ENCODE results near the gene ZNF785. TPM values are rescaled to one million over a fixed set of nuclear protein-coding genes. Genes with fewer than 3 reads are reported as not detected.
"Not testable (repeated sequence)": the region's sequence is repeated elsewhere in the genome, so short reads cannot be mapped to it uniquely, and the experiment has no call there.

The ZNF785 gene
- total RNA-seq, 4 donors from 2014 or later = 6.9 to 17.0 (median 12.2) TPM

GRCh38 chr16:30541502-30542329 lies 43.8 kb downstream of the ZNF785 start:
- ATAC-seq = no peak
- TF ChIP-seq POLR2AphosphoS5 (IDR thresholded peaks at IDR 0.05) = no peak
- TF ChIP-seq, protein P1, sequence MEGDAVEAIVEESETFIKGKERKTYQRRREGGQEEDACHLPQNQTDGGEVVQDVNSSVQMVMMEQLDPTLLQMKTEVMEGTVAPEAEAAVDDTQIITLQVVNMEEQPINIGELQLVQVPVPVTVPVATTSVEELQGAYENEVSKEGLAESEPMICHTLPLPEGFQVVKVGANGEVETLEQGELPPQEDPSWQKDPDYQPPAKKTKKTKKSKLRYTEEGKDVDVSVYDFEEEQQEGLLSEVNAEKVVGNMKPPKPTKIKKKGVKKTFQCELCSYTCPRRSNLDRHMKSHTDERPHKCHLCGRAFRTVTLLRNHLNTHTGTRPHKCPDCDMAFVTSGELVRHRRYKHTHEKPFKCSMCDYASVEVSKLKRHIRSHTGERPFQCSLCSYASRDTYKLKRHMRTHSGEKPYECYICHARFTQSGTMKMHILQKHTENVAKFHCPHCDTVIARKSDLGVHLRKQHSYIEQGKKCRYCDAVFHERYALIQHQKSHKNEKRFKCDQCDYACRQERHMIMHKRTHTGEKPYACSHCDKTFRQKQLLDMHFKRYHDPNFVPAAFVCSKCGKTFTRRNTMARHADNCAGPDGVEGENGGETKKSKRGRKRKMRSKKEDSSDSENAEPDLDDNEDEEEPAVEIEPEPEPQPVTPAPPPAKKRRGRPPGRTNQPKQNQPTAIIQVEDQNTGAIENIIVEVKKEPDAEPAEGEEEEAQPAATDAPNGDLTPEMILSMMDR (IDR thresholded peaks at IDR 0.05) = no peak
- TF ChIP-seq EP300 (IDR thresholded peaks at IDR 0.05) = no peak
- TF ChIP-seq POLR2A (IDR thresholded peaks at IDR 0.05) = no peak
- Histone ChIP-seq H3K4me3 (no peak overlapping the region), H3K4me1 (no peaks in the 10 kb centered on the region), H3K27me3 (no peaks in the 10 kb centered on the region), H3K9me3 (no peaks in the 10 kb centered on the region), H3K27ac (no peak overlapping the region), H3K36me3 (no peaks in the 10 kb centered on the region)
- 46% methylated on average over 6 of the region's 10 CpGs; no CpG with 5 or more reads in 1 of the 2 donors for WGBS, 2 donors (ENCODE audit: low coverage in 1 of 2)

DNA sequence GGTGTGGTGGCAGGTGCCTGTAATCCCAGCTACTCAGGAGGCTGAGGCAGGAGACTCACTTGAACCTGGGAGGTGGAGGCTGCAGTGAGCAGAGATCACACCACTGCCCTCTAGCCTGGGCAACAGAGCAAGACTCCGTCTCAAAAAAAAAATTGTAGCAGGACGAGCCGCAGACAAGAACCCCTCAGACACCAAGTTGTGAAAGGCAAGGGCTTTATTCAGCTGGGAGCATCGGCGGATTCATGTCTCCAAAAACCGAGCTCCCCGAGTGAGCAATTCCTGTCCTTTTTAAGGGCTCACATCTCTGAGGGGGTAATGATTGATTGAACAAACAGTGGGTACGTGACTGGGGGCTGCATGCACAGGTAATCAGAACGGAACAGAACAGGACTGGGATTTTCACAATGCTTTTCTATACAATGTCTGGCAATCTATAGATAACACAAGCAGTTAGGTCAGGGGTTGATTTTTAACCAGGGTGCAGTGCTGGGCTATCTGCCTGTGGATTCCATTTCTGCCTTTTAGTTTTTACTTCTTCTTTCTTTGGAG lies 44.5 kb downstream of the ZNF785 start:
- not testable (repeated sequence) for H3K9me3 ChIP-seq, H3K27ac ChIP-seq, H3K4me1 ChIP-seq, ATAC-seq, H3K36me3 ChIP-seq, H3K4me3 ChIP-seq, H3K27me3 ChIP-seq
- 51 to 55% methylated on average over 3 to 8 of the region's 9 CpGs for WGBS, 2 donors (ENCODE audit: low coverage in 1 of 2)

DNA sequence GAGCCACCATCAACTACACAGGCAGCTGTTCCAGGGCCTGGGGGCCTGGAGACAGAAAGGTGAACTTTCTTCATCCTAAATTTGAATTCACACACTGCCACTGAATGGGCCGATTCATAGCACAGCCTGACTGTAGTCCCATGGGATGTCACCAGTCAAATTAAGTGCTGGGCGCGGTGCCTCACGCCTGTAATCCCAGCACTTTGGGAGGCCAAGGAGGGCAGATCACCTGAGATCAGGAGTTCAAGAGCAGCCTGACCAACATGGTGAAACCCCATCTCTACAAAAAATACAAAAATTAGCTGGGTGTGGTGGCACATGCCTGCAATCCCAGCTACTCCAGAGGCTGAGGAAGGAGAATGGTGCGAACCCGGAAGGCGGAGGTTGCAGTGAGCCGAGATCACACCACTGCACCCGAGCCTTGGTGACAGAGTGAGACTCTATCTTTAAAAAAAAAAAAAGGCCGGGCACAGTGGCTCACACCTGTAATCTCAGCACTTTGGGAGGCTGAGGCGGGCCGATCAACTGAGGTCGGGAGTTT lies 45.4 kb downstream of the ZNF785 start:
- H3K36me3 ChIP-seq, ATAC-seq, H3K4me3 ChIP-seq, H3K27me3 ChIP-seq, H3K27ac ChIP-seq, H3K9me3 ChIP-seq: not testable (repeated sequence)
- 93% methylated on average over 2 of the region's 13 CpGs; no CpG with 5 or more reads in 1 of the 2 donors for WGBS, 2 donors (ENCODE audit: low coverage in 1 of 2)
- peaks cover 0 to 12% (median 6%) of the 10 kb centered on the region in 3 donors for H3K4me1 ChIP-seq

DNA sequence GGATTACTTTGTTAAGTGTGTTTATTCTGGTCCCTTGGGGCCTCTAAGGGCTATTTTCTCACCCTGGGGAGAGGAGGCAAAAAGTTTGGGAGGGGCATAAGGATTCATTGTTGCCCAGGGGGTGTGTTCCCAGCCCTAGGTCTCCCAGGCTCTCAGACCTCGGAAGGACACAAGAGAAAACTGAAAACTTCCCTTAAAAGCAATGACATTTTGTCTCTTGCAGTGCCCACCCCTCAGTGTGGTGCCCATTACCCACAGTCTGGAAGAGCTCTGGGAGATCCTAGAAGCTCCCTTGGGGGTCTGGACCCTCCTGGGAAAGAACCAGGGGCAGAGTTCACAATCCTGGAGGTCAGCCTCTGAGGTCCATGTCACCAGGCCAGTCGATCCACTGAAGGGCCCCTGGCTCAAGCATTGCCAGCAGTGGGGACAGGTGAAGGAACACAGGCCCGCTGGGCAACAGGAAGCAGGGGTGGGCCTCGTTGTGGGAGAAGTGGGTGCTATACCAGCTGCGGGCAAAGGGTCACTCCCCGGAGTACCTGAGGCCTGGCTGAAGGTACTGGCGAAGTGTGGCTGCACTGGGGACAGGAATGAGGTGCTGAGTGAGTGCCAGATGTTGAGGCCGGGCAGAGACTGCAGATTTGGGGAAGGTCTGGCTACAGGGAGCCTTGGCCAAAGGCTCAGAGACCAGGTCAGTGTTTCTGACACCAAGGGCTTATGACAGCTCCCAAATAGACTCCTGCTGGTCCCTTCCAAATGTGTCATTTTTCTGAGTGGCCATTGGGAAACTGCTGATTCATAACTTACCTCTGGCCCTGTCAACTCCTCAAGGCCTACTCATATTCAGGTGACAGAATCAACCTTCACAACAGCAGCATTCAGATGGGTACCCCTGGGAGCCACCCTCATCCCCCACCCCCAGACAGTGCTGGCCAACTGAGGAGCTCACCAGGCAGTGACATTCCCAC lies 46.2 kb downstream of the ZNF785 start:
- 33 to 80% methylated on average over 1 of the region's 8 CpGs for WGBS, 2 donors (ENCODE audit: low coverage in 1 of 2)
- Histone ChIP-seq H3K27ac (no peak overlapping the region), H3K27me3 (no peaks in the 10 kb centered on the region), H3K36me3 (no peaks in the 10 kb centered on the region), H3K4me1 (peaks cover 0 to 12% (median 6%) of the 10 kb centered on the region in 3 donors), H3K9me3 (no peaks in the 10 kb centered on the region), H3K4me3 (no peak overlapping the region)
- no peak for ATAC-seq
- TF ChIP-seq POLR2AphosphoS5 (IDR thresholded peaks at IDR 0.05) (no peak), POLR2A (IDR thresholded peaks at IDR 0.05) (no peak), EP300 (IDR thresholded peaks at IDR 0.05) (no peak)
- TF ChIP-seq, protein P1 (IDR thresholded peaks at IDR 0.05) = no peak

DNA sequence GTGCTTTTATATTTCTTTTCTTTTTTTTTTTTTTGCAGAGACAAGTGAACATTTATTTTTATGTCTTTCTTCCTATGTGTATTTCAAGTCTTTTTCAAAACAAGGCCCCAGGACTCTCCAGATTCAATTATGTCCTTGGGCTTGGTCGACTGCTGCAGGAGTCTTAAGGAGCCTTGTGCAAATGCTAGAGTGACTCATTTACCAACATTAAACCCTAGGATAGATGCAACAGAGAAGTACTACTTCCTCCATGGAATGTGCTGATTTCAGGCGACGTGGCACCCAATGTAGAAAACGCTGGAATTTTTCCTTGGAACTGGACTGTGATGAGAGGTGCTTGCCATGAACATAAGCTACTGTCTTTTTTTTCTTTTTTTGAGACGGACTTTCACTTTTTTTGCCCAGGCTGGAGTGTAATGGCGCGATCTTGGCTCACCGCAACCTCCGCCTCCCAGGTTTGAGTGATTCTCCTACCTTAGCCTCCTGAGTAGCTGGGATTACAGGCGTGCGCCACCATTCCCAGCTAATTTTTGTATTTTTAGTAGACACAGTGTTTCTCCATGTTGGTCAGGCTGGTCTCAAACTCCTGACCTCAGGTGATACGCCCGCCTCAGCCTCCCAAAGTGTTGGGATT lies 49.0 kb downstream of the ZNF785 start:
- Histone ChIP-seq H3K4me1 (peaks cover 0 to 32% (median 17%) of the 10 kb centered on the region in 3 donors), H3K27ac (peak overlapping the region in 2 of 4 donors; percentile 94 to 95), H3K36me3 (peaks cover 0 to 17% of the 10 kb centered on the region in 2 donors)
- H3K27me3 ChIP-seq, H3K4me3 ChIP-seq, ATAC-seq, H3K9me3 ChIP-seq: not testable (repeated sequence)
- 91 to 92% methylated on average over 9 to 11 of the region's 13 CpGs for WGBS, 2 donors (ENCODE audit: low coverage in 1 of 2)

- peak overlapping the region; percentile 67 to 85 for H3K4me3 ChIP-seq
- peaks cover 0 to 32% (median 17%) of the 10 kb centered on the region in 3 donors for H3K4me1 ChIP-seq
- 0 to 18% methylated on average over 6 to 8 of the region's 12 CpGs for WGBS, 2 donors (ENCODE audit: low coverage in 1 of 2)
- H3K9me3 ChIP-seq = no peaks in the 10 kb centered on the region
- peaks cover 0 to 25% of the 10 kb centered on the region in 2 donors for H3K36me3 ChIP-seq
- H3K27ac ChIP-seq = peak overlapping the region; percentile 94 to 97 (median 95)
- no peaks in the 10 kb centered on the region for H3K27me3 ChIP-seq
- ATAC-seq = peak; percentile 62
- TF ChIP-seq POLR2AphosphoS5 (IDR thresholded peaks at IDR 0.05) (peak; percentile 30), EP300 (IDR thresholded peaks at IDR 0.05) (no peak), POLR2A (IDR thresholded peaks at IDR 0.05) (no peak)
- TF ChIP-seq, protein P1 (IDR thresholded peaks at IDR 0.05) = peak in 3 of 4 experiments; percentile 45 to 76 (median 59)
Measured at GRCh38 chr16:30535777-30536190, 49.7 kb downstream of the ZNF785 start.

Measured in gastroesophageal sphincter (tissue), 4 donors.